MM.1S (cell line): ENCODE data around the gene DTD1.

Experiments
- CTCF ChIP-seq: fragments of 300-600 bp; sonication (generic); IDR thresholded peaks from 2 replicates; pipeline ENCODE4 v1.5.1; 2016; ENCODE audit warnings: antibody characterized with exemption, low read length, mixed read lengths
- EZH2 ChIP-seq: fragments of 300-600 bp; sonication (generic); optimal IDR thresholded peaks from 2 replicates; pipeline ENCODE3; 2017; ENCODE audit warnings: low read depth, mild to moderate bottlenecking, antibody characterized with exemption, low read length, mixed read lengths

GRCh38 chr20:18587665-18588573 lies at the start of gene DTD1:
- TF ChIP-seq EZH2 (no peak), CTCF (peak; percentile 58)
